A549 (cell line): ENCODE measurements around the gene CCPG1. TPM values are rescaled to one million over a fixed set of nuclear protein-coding genes. Genes with fewer than 3 reads are reported as not detected.

Experiments
- ATAC-seq, 2 experiments: fragments of 200-7000 bp in 1 of 2; fragments of >200 bp in 1 of 2; cut with Nextera tagmentation in 1 of 2; cut with Tn5 transposase in 1 of 2; 3 replicates each; pipeline versions ENCODE4 v1.8.0 to v1.9.1; 2018 to 2020; ENCODE audit warnings: mild to moderate bottlenecking in 1 of 2, moderate library complexity in 1 of 2
- CTCF ChIA-PET: fragments of 300-600 bp; sonication (Branson Sonifier 250); formaldehyde crosslinking; extraction: SDS; loops from one replicate; lab custom pipeline; 2021; ENCODE audit warnings: antibody characterized with exemption, inconsistent platforms; lab: Yijun Ruan, JAX
- POLR2A ChIA-PET: fragments of 350-600 bp; formaldehyde crosslinking; extraction: SDS; loops from one replicate; lab custom pipeline; 2021; ENCODE audit warnings: antibody characterized with exemption, inconsistent platforms; lab: Yijun Ruan, JAX
- DNase-seq, 2 experiments: peaks; one replicate each; pipeline versions ENCODE4 v3.0.0 to v3.0.0-alpha.2; 2011 to 2016; ENCODE audit warnings: low read depth in 1 of 2, low spot score in 1 of 2
- FAIRE-seq: peaks from 2 replicates; lab custom pipeline; 2011; peaks lifted over from hg19 to GRCh38; lab: Jason Lieb, UNC
- H3K27ac ChIP-seq, 2 experiments: fragments of >200 bp; sonication (Bioruptor Twin); formaldehyde crosslinking; 3 replicates each; pipeline ENCODE4 v1.5.1; 2016 to 2017
- H3K4me1 ChIP-seq: fragments of >200 bp; sonication (Bioruptor Twin); formaldehyde crosslinking; 3 replicates; pipeline ENCODE4 v1.6.1; 2016
- H3K4me2 ChIP-seq: fragments of >200 bp; sonication (Bioruptor Twin); formaldehyde crosslinking; 3 replicates; pipeline ENCODE4 v1.6.1; 2016
- H3K4me3 ChIP-seq: fragments of >200 bp; sonication (Bioruptor Twin); formaldehyde crosslinking; 3 replicates; pipeline ENCODE4 v1.5.1; 2016
- H3K9me3 ChIP-seq: fragments of >200 bp; sonication (Bioruptor Twin); formaldehyde crosslinking; 3 replicates; pipeline ENCODE4 v1.6.1; 2016
- BCL3 ChIP-seq: fragments of >200 bp; sonication (Bioruptor Twin); formaldehyde crosslinking; IDR thresholded peaks from 3 replicates; pipeline ENCODE4 v1.6.1; 2016
- CBX2 ChIP-seq: fragments of 200-600 bp; sonication (generic); IDR thresholded peaks from 2 replicates; pipeline ENCODE4 v1.6.1; 2016; ENCODE audit warnings: low read depth, mild to moderate bottlenecking, borderline replicate concordance
- CHD2 ChIP-seq: fragments of 150-350 bp; IDR thresholded peaks from 2 replicates; pipeline ENCODE4 v1.6.1; 2014; ENCODE audit warnings: low read length; ENCODE audit not compliant: partially characterized antibody
- E2F6 ChIP-seq: IDR thresholded peaks from 2 replicates; pipeline ENCODE4 v1.6.1; 2012; ENCODE audit warnings: low read depth, borderline replicate concordance
- EHF ChIP-seq: fragments of 250-450 bp; sonication (Bioruptor Pico); IDR thresholded peaks from 2 replicates; pipeline ENCODE4 v1.5.0; 2020; ENCODE audit warnings: mild to moderate bottlenecking
- ELK1 ChIP-seq: fragments of 150-350 bp; IDR thresholded peaks from 2 replicates; pipeline ENCODE4 v1.6.1; 2014; ENCODE audit warnings: low read depth, mild to moderate bottlenecking, low read length
- EP300 ChIP-seq, 2 experiments: fragments of >200 bp; sonication (Bioruptor Twin); formaldehyde crosslinking; IDR thresholded peaks; 2 replicates in 1 of 2; 3 replicates in 1 of 2; pipeline ENCODE4 v1.6.1; 2016 to 2017
- FOSB ChIP-seq: fragments of 250-450 bp; sonication (Bioruptor Pico); IDR thresholded peaks from 2 replicates; pipeline ENCODE4 v1.5.0; 2020; ENCODE audit warnings: mild to moderate bottlenecking, moderate library complexity
- HOXB13 ChIP-seq: fragments of 250-450 bp; sonication (Bioruptor Pico); IDR thresholded peaks from 2 replicates; pipeline ENCODE4 v1.5.0; 2020; ENCODE audit warnings: low read depth, mild to moderate bottlenecking, moderate library complexity
- HOXB5 ChIP-seq: fragments of 250-450 bp; sonication (Bioruptor Pico); IDR thresholded peaks from 2 replicates; pipeline ENCODE4 v1.5.0; 2020; ENCODE audit warnings: mild to moderate bottlenecking, moderate library complexity
- JUNB ChIP-seq: fragments of >200 bp; sonication (Bioruptor Twin); formaldehyde crosslinking; IDR thresholded peaks from 2 replicates; pipeline ENCODE4 v1.6.1; 2016
- KDM5A ChIP-seq: fragments of 200-600 bp; sonication (generic); IDR thresholded peaks from 2 replicates; pipeline ENCODE4 v1.6.1; 2016; ENCODE audit warnings: antibody characterized with exemption, mild to moderate bottlenecking
- MAFK ChIP-seq: fragments of 450-650 bp; IDR thresholded peaks from 2 replicates; pipeline ENCODE4 v1.6.1; 2014; ENCODE audit not compliant: partially characterized antibody
- PBX3 ChIP-seq: IDR thresholded peaks from 2 replicates; pipeline ENCODE4 v1.6.1; 2012
- PHF8 ChIP-seq: fragments of 200-600 bp; sonication (generic); IDR thresholded peaks from 2 replicates; pipeline ENCODE4 v1.6.1; 2016; ENCODE audit warnings: low read depth, mild to moderate bottlenecking, antibody characterized with exemption, moderate library complexity, borderline replicate concordance
- POLR2A ChIP-seq: IDR thresholded peaks from 2 replicates; pipeline ENCODE4 v1.6.1; 2012; ENCODE audit warnings: mild to moderate bottlenecking, low read length
- POLR2AphosphoS2 ChIP-seq: conservative IDR thresholded peaks from 2 replicates; pipeline ENCODE4 v1.6.1; 2012; ENCODE audit warnings: low read length, improper control_type of control experiment, inconsistent platforms
- RAD21 ChIP-seq, 2 experiments: fragments of >200 bp in 1 of 2; sonication (Bioruptor Twin) in 1 of 2; formaldehyde crosslinking in 1 of 2; IDR thresholded peaks in 1 of 2; conservative IDR thresholded peaks in 1 of 2; 2 replicates in 1 of 2; 3 replicates in 1 of 2; pipeline ENCODE4 v1.6.1; 2012 to 2018; ENCODE audit warnings: inconsistent platforms in 1 of 2
- REST ChIP-seq: fragments of 200-600 bp; sonication (generic); IDR thresholded peaks from 2 replicates; pipeline ENCODE4 v1.6.1; 2016; ENCODE audit warnings: antibody characterized with exemption, mild to moderate bottlenecking, moderate library complexity
- RNF2 ChIP-seq: fragments of 200-600 bp; sonication (generic); IDR thresholded peaks from 2 replicates; pipeline ENCODE4 v1.6.1; 2016; ENCODE audit warnings: low read depth, mild to moderate bottlenecking, antibody characterized with exemption, moderate library complexity, borderline replicate concordance
- SMC3 ChIP-seq: fragments of >200 bp; sonication (Bioruptor Twin); formaldehyde crosslinking; IDR thresholded peaks from 3 replicates; pipeline ENCODE4 v1.6.1; 2018; ENCODE audit warnings: inconsistent platforms
- SREBF2 ChIP-seq: fragments of 450-650 bp; IDR thresholded peaks from 2 replicates; pipeline ENCODE4 v1.6.1; 2014; ENCODE audit warnings: mild to moderate bottlenecking, moderate library complexity
- TFCP2L1 ChIP-seq: fragments of 250-450 bp; sonication (Bioruptor Pico); IDR thresholded peaks from 2 replicates; pipeline ENCODE4 v1.5.0; 2021; ENCODE audit warnings: mild to moderate bottlenecking
- TP53 ChIP-seq: fragments of 250-450 bp; sonication (Bioruptor Pico); IDR thresholded peaks from 2 replicates; pipeline ENCODE4 v1.5.0; 2021; ENCODE audit warnings: mild to moderate bottlenecking, moderate library complexity
- ZC3H11A ChIP-seq: fragments of 450-650 bp; IDR thresholded peaks from 2 replicates; pipeline ENCODE4 v1.6.1; 2014; ENCODE audit warnings: antibody characterized with exemption, mild to moderate bottlenecking
- ZFP36 ChIP-seq: fragments of 450-650 bp; IDR thresholded peaks from 2 replicates; pipeline ENCODE4 v1.6.1; 2014; ENCODE audit warnings: borderline replicate concordance; ENCODE audit not compliant: partially characterized antibody
- ZNF302 ChIP-seq: fragments of 250-450 bp; sonication (Bioruptor Pico); IDR thresholded peaks from 2 replicates; pipeline ENCODE4 v1.9.0; 2021; ENCODE audit warnings: inconsistent platforms, mild to moderate bottlenecking, moderate library complexity
- ZSCAN20 ChIP-seq: fragments of 250-450 bp; sonication (Bioruptor Pico); IDR thresholded peaks from 2 replicates; pipeline ENCODE4 v1.8.0; 2022; ENCODE audit warnings: mild to moderate bottlenecking, moderate library complexity
- WGBS: methylation state at CpG from one replicate; pipeline ENCODE4 v1.1.6; 2017; ENCODE audit errors: missing lambda C conversion rate; 5-methylcytosine and 5-hydroxymethylcytosine counted together
- polyA plus RNA-seq, 4 experiments: library from polyadenylated mRNA; depleted of rRNA in 3 of 4; stranded (reverse); fragments of >200 nt; fragmentation: RNase III in 1 of 4; extraction: RNeasy Plus Mini Kit Qiagen cat#74134 plus additional on column Dnase treatment in 1 of 4; gene quantifications; 2 replicates in 3 of 4; 3 replicates in 1 of 4; pipeline ENCODE4 v1.2.3, GENCODE V29; 2011 to 2017

The CCPG1 gene
- polyA plus RNA-seq, 2 of the 4 experiments (the other 2 are of a cell fraction), result 36.6 to 176 TPM

- TF ChIP-seq KDM5A, result no peak
- no peak for TF ChIP-seq CBX2
- TF ChIP-seq RNF2, result no peak
- TF ChIP-seq ZSCAN20 (CRISPR knock-in tag), result no peak
- TF ChIP-seq E2F6, result no peak
- TF ChIP-seq TP53 (CRISPR knock-in tag), result no peak
- TF ChIP-seq MAFK, result no peak
- TF ChIP-seq JUNB, result no peak
- no peak for TF ChIP-seq ZNF302
- no peak for TF ChIP-seq EHF (CRISPR knock-in tag)
- TF ChIP-seq SMC3, result no peak
- no peak for TF ChIP-seq ELK1
- no peak for TF ChIP-seq PHF8
- TF ChIP-seq REST, result no peak
- no peak for TF ChIP-seq BCL3
- no peak for TF ChIP-seq TFCP2L1 (CRISPR knock-in tag)
- TF ChIP-seq POLR2AphosphoS2, result no peak
- Histone ChIP-seq H3K27ac (no peak overlapping the region), H3K4me1 (peaks cover 5% of the 10 kb centered on the region; the same call in 2 of the 3 replicates), H3K9me3 (no peaks in the 10 kb centered on the region), H3K4me3 (no peak overlapping the region), H3K4me2 (no peak overlapping the region)
- POLR2A ChIA-PET, result no interaction called here
- FAIRE-seq, result no peak
- 88% methylated on average over 5 of the region's 5 CpGs for WGBS
- CTCF ChIA-PET, result interaction anchor here (0.8 kb wide), 1 partner anchor 30 kb away, joined by 3 read pairs; no protein-coding TSS in a partner anchor
- no peak for ATAC-seq
- DNase-seq, result no peak
Observed at GRCh38 chr15:55379095-55379494, 29.1 kb downstream of the CCPG1 start.

GRCh38 chr15:55372701-55373440, 35.3 kb downstream of the CCPG1 start:
- FAIRE-seq, result no peak
- Histone ChIP-seq H3K4me2 (peak overlapping the region; percentile 25; the same call in 2 of the 3 replicates), H3K4me3 (no peak overlapping the region), H3K4me1 (peaks cover 19% of the 10 kb centered on the region), H3K27ac (no peak overlapping the region), H3K9me3 (no peaks in the 10 kb centered on the region)
- DNase-seq, result no peak
- TF ChIP-seq PHF8 (no peak), BCL3 (no peak), POLR2A (no peak), HOXB13 (no peak), MAFK (no peak), PBX3 (no peak), ZFP36 (no peak), RAD21 (conservative IDR thresholded peaks at IDR 0.05 in 1 of 2, IDR thresholded peaks at IDR 0.05 in 1 of 2) (no peak), HOXB5 (no peak), ZC3H11A (no peak), EP300 (IDR thresholded peaks at IDR 0.05) (no peak), SREBF2 (no peak), CHD2 (no peak), ZSCAN20 (CRISPR knock-in tag) (no peak), FOSB (no peak)
- POLR2A ChIA-PET, result interaction anchor here (0.6 to 1.5 kb wide), 3 partner anchors 26 to 36 kb away, joined by 4 to 6 read pairs (median 6); partner anchors contain the start of genes CCPG1 and PIERCE2
- WGBS, result 17% methylated on average over 3 of the region's 3 CpGs
- no peak; a peak in 1 of 6 replicates for ATAC-seq
- CTCF ChIA-PET, result interaction anchor here (1.0 to 1.9 kb wide), 3 partner anchors 9 to 35 kb away, joined by 3 to 5 read pairs (median 5); partner anchors contain the start of genes CCPG1 and PIERCE2
